Muscle of back (tissue), 11 donors: Measurements from ENCODE around the gene ZNF705A. TPM values are rescaled to one million over a fixed set of nuclear protein-coding genes. Genes with fewer than 3 reads are reported as not detected.
A peak's percentile ranks its signal among the peaks of the same experiment; 100 is the strongest.
"Not testable (repeated sequence)": the region's sequence is repeated elsewhere in the genome, so short reads cannot be mapped to it uniquely, and the experiment has no call there.

ENCODE experiments used
- DNase-seq, 3 donors: peaks; one replicate each; pipeline versions ENCODE4 v3.0.0 to v3.0.0-alpha.2; 2013
- polyA plus RNA-seq, 10 donors: library from polyadenylated mRNA; unstranded; fragments of 120-200 nt; gene quantifications; one replicate each; pipeline ENCODE4 v1.2.1, GENCODE V29; 2013; ENCODE audit not compliant: insufficient read length in 10 of 10

Gene ZNF705A
- polyA plus RNA-seq, 10 donors, result 0.20 TPM; not detected in 9

GRCh38 chr12:8183346-8183745 is 26.5 kb downstream of the ZNF705A start:
- not testable (repeated sequence) for DNase-seq

GRCh38 chr12:8184206-8184605 is 27.4 kb downstream of the ZNF705A start:
- not testable (repeated sequence) for DNase-seq

DNA sequence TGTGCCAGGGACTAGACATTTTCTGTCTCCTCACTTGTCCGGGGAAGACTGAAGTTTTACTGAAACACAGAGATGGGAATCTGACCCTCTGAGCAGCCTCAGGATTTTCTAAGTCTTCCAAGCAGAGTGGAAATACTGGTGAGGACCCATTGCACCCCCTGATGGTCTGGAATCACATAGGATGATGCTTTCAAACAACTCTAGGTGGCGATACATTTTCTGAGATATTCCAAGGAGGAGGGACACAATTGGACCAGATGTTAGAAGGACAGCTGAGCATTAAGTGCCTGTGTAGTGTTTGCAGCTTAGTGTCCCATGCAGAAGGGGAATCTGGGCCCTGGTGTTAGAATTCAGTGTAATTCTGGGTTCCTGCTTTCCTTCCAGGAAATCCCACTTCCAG is 31.3 kb downstream of the ZNF705A start:
- not testable (repeated sequence) for DNase-seq

DNA sequence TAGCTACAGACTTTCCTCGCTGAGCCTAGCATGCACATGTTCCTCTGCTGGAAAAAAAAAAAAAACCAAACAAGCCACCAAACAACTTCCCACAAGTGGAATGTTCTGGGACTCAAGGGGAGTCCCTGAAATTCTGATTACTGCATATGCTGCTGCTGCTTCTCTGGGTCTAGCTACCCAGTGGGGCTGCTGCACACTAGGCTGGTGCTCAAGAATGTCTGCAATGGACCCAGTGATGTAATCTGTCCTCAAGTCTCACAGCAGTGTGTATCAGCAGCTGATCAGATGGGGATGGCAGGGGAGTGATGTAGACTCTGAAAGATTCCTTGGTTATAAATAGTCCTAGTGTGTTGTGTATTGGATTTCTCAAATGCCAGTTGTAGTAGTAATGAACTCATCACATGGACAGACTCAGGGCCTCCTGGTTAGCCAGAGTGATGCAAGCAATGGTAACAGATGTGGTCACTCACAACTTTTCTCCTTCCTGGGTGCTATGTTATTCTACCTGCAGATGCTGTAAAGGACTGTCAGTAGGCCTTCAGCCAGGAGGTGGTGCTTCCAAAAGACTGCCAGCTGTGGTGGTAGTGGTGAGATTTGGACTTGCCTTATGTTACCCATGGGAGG is 41.0 kb downstream of the ZNF705A start:
- peak in 2 of 3 donors; percentile 4 to 64 for DNase-seq

- DNase-seq, result not testable (repeated sequence)
Observed at GRCh38 chr12:8218711-8219382, 62.0 kb downstream of the ZNF705A start.

- DNase-seq, result not testable (repeated sequence)
Observed at GRCh38 chr12:8221375-8221774, 64.6 kb downstream of the ZNF705A start.

- DNase-seq, result not testable (repeated sequence)
Observed at GRCh38 chr12:8221844-8222243, 65.0 kb downstream of the ZNF705A start.

DNA sequence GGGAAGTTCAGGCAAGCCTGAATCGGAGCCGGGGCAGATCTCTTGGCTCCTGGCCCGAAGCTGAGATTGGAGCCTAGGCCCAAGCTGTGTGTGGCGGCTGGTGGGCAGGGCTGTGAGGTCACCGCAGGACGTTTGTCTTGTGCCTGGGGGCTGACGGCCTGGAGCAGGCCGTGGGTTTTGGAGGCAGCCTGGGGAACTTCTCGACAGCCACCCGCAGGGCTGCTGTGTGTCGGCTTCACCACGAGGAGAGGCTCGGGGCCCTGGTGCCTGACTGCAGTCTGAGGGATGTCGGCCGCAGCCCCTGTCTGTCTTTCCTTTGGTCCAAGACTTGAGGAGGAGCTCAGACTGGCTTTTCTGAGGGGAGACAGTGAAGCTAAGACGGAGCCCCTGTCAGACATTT is 65.5 kb downstream of the ZNF705A start:
- not testable (repeated sequence) for DNase-seq

- DNase-seq, result not testable (repeated sequence)
Observed at GRCh38 chr12:8223646-8224045, 66.8 kb downstream of the ZNF705A start.

GRCh38 chr12:8224782-8225181 is 68.0 kb downstream of the ZNF705A start:
- DNase-seq, result not testable (repeated sequence)

DNA sequence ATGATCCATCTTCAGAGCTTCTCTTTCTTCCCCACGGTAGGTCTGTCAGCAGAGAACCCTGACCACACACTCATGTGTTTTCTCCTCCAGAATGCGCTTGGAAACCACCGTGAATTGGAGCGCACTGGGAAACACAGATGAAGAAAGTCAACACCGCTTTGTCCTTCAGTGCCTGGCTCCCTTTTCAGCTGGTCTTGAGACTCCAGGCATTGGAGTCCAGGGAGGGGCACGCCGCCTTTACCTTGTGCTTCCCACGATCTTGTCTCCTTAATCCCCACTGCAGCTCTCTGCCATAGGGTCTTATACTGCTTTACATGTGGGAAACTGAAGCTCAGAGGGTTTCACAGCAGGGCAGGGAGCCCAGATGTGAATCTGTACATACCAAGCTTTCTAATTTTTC is 69.5 kb downstream of the ZNF705A start:
- no peak for DNase-seq

GRCh38 chr12:8226992-8227731 is 70.3 kb downstream of the ZNF705A start, which contains the start of gene FAM90A1:
Gene FAM90A1, minus strand, starts transcription at chr12:8227618. Its CDS starts 2,786 bp downstream, at chr12:8224832.
- peak in 2 of 3 donors; percentile 13 to 46 for DNase-seq

- DNase-seq, result not testable (repeated sequence)
Observed at GRCh38 chr12:8227732-8228077, 70.9 kb downstream of the ZNF705A start.

DNA sequence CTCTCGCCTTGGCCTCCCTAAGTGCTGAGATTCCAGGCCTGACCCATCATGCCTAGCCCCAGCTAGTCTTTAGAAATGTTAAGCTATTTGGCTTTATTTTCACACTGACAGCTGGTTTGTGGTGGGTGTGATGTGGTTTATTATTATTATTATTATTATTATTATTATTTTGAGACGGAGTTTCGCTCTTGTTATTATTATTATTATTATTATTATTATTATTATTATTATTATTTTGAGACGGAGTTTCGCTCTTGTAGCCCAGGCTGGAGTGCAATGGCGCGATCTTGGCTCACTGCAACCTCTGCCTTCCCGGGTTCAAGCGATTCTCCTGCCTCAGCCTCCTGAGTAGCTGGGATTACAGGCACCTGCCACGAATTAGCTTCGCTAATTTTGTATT is 71.8 kb downstream of the ZNF705A start:
- not testable (repeated sequence) for DNase-seq

- DNase-seq, result not testable (repeated sequence)
Observed at GRCh38 chr12:8229486-8229885, 72.7 kb downstream of the ZNF705A start.

Other genes with a start within 250 kb of the ZNF705A start
- 100 to 1,000 TPM in 1 of 10 donors, 10 to 100 TPM in 9; 10.6 to 102 (median 18.5) TPM for gene SLC2A3, start 220.8 kb upstream of the ZNF705A start, polyA plus RNA-seq
- 10 to 100 TPM; 18.5 to 23.7 (median 19.7) TPM for gene FOXJ2, start 124.3 kb upstream of the ZNF705A start, polyA plus RNA-seq
- gene C3AR1, start 90.7 kb upstream of the ZNF705A start, polyA plus RNA-seq, result 1 to 10 TPM; 3.6 to 6.6 (median 5.5) TPM
- 10 to 100 TPM; 16.6 to 28.7 (median 23.7) TPM for gene NECAP1, start 74.7 kb upstream of the ZNF705A start, polyA plus RNA-seq
- 1 to 10 TPM in 6 of 10 donors, under 1 TPM in 4; 0.54 to 4.2 (median 1.4) TPM for gene CLEC4A, start 33.4 kb upstream of the ZNF705A start, polyA plus RNA-seq
- 1 to 10 TPM in 3 of 10 donors, under 1 TPM in 7; 0.29 to 1.4 (median 0.75) TPM for gene FAM90A1, start 70.6 kb downstream of the ZNF705A start, polyA plus RNA-seq